HEK293 (cell line): ENCODE measurements around the gene BCL11A.

ENCODE experiments used
- ATF2 ChIP-seq: fragments of 450-650 bp; formaldehyde crosslinking; IDR thresholded peaks from 2 replicates; pipeline ENCODE4 v1.5.1; 2016; ENCODE audit warnings: missing biosample characterization, missing genetic modification characterization, low read depth
- CTCF ChIP-seq: fragments of 450-650 bp; formaldehyde crosslinking; IDR thresholded peaks from 2 replicates; pipeline ENCODE4 v1.5.1; 2016; ENCODE audit warnings: missing biosample characterization, missing genetic modification characterization
- TRIM28 ChIP-seq: IDR thresholded peaks from 2 replicates; pipeline ENCODE4 v1.6.1; 2011; ENCODE audit warnings: low read length, control low read depth, borderline replicate concordance
- ZBTB17 ChIP-seq: fragments of 450-650 bp; formaldehyde crosslinking; IDR thresholded peaks from 2 replicates; pipeline ENCODE4 v1.5.1; 2016; ENCODE audit warnings: missing biosample characterization, missing genetic modification characterization
- ZNF184 ChIP-seq: fragments of 450-650 bp; IDR thresholded peaks from 2 replicates; pipeline ENCODE4 v1.5.1; 2018; ENCODE audit warnings: missing biosample characterization, mild to moderate bottlenecking, missing genetic modification characterization
- ZNF510 ChIP-seq: fragments of 450-650 bp; formaldehyde crosslinking; IDR thresholded peaks from 2 replicates; pipeline ENCODE4 v1.5.1; 2018; ENCODE audit warnings: mild to moderate bottlenecking, missing genetic modification characterization, missing biosample characterization; ENCODE audit not compliant: insufficient replicate concordance
- TF ChIP-seq, protein P1 (sequence below): fragments of 450-650 bp; formaldehyde crosslinking; IDR thresholded peaks from 2 replicates; pipeline ENCODE4 v1.5.1; 2016; ENCODE audit warnings: missing biosample characterization, missing genetic modification characterization
- TF ChIP-seq, protein P2 (sequence below): fragments of 450-650 bp; formaldehyde crosslinking; IDR thresholded peaks from 2 replicates; pipeline ENCODE4 v1.5.1; 2016; ENCODE audit warnings: missing biosample characterization, missing genetic modification characterization

GRCh38 chr2:60530660-60531281, 22.7 kb downstream of the BCL11A start:
- TF ChIP-seq CTCF = no peak
- TF ChIP-seq ZNF184 (tag by site-specific recombination) = no peak
- TF ChIP-seq, protein P1, sequence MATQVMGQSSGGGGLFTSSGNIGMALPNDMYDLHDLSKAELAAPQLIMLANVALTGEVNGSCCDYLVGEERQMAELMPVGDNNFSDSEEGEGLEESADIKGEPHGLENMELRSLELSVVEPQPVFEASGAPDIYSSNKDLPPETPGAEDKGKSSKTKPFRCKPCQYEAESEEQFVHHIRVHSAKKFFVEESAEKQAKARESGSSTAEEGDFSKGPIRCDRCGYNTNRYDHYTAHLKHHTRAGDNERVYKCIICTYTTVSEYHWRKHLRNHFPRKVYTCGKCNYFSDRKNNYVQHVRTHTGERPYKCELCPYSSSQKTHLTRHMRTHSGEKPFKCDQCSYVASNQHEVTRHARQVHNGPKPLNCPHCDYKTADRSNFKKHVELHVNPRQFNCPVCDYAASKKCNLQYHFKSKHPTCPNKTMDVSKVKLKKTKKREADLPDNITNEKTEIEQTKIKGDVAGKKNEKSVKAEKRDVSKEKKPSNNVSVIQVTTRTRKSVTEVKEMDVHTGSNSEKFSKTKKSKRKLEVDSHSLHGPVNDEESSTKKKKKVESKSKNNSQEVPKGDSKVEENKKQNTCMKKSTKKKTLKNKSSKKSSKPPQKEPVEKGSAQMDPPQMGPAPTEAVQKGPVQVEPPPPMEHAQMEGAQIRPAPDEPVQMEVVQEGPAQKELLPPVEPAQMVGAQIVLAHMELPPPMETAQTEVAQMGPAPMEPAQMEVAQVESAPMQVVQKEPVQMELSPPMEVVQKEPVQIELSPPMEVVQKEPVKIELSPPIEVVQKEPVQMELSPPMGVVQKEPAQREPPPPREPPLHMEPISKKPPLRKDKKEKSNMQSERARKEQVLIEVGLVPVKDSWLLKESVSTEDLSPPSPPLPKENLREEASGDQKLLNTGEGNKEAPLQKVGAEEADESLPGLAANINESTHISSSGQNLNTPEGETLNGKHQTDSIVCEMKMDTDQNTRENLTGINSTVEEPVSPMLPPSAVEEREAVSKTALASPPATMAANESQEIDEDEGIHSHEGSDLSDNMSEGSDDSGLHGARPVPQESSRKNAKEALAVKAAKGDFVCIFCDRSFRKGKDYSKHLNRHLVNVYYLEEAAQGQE (tag by site-specific recombination) = no peak
- no peak for TF ChIP-seq TRIM28
- TF ChIP-seq ZNF510 (tag by site-specific recombination) = no peak
- TF ChIP-seq, protein P2, sequence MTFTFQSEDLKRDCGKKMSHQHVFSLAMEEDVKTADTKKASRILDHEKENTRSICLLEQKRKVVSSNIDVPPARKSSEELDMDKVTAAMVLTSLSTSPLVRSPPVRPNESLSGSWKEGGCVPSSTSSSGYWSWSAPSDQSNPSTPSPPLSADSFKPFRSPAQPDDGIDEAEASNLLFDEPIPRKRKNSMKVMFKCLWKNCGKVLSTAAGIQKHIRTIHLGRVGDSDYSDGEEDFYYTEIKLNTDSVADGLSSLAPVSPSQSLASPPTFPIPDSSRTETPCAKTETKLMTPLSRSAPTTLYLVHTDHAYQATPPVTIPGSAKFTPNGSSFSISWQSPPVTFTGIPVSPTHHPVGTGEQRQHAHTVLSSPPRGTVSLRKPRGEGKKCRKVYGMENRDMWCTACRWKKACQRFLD = no peak
- peak; percentile 95 for TF ChIP-seq ZBTB17 (tag by site-specific recombination)
- no peak for TF ChIP-seq ATF2 (tag by site-specific recombination)
